K562 (cell line): Measurements from ENCODE around the gene RNASE4. TPM values are rescaled to one million over a fixed set of nuclear protein-coding genes. Genes with fewer than 3 reads are reported as not detected.
A peak's percentile ranks its signal among the peaks of the same experiment; 100 is the strongest.

Experiments used
- BDP1 ChIP-seq: IDR thresholded peaks from 3 replicates; pipeline ENCODE4 v1.6.1; 2011; ENCODE audit not compliant: insufficient read length, insufficient read depth
- FOXM1 ChIP-seq, 2 experiments: fragments of 450-650 bp in 1 of 2; sonication (generic) in 1 of 2; formaldehyde crosslinking in 1 of 2; IDR thresholded peaks; 2 replicates each; pipeline versions ENCODE4 v1.6.1 to v1.9.0; 2017 to 2022; ENCODE audit warnings: low read depth in 2 of 2, mild to moderate bottlenecking in 2 of 2, missing genetic modification reagents in 1 of 2, moderate library complexity in 1 of 2
- GTF3C2 ChIP-seq: IDR thresholded peaks from 3 replicates; pipeline ENCODE4 v1.6.1; 2011; ENCODE audit warnings: borderline replicate concordance, mild to moderate bottlenecking, moderate library complexity; ENCODE audit not compliant: insufficient read length; ENCODE audit errors: extremely low read depth
- HES1 ChIP-seq: fragments of 450-650 bp; IDR thresholded peaks from 2 replicates; pipeline ENCODE4 v1.6.1; 2016; ENCODE audit warnings: low read depth, mild to moderate bottlenecking, moderate library complexity
- LCOR ChIP-seq: sonication (generic); formaldehyde crosslinking; IDR thresholded peaks from 2 replicates; pipeline ENCODE4 v1.8.0; 2022; ENCODE audit warnings: mild to moderate bottlenecking, missing genetic modification reagents
- NEUROD1 ChIP-seq: fragments of 150-350 bp; IDR thresholded peaks from 2 replicates; pipeline ENCODE4 v1.6.1; 2014; ENCODE audit warnings: borderline replicate concordance, low read length, low read depth; ENCODE audit not compliant: partially characterized antibody
- NRF1 ChIP-seq, 2 experiments: fragments of 450-650 bp; IDR thresholded peaks in 1 of 2; conservative IDR thresholded peaks in 1 of 2; 2 replicates each; pipeline ENCODE4 v1.6.1; 2014; ENCODE audit warnings: mild to moderate bottlenecking in 2 of 2
- POLR2H ChIP-seq: IDR thresholded peaks from 2 replicates; pipeline ENCODE4 v1.6.1; 2016; ENCODE audit warnings: missing genetic modification characterization, low read depth, mild to moderate bottlenecking, control low read depth, missing compliant biosample characterization, moderate library complexity
- SNRNP70 ChIP-seq: fragments of 200-400 bp; formaldehyde crosslinking; optimal IDR thresholded peaks from 2 replicates; pipeline ENCODE3; 2017; ENCODE audit warnings: low read depth, low read length
- SREBF2 ChIP-seq: sonication (generic); formaldehyde crosslinking; IDR thresholded peaks from 2 replicates; pipeline ENCODE4 v1.4.0; 2020; ENCODE audit warnings: mild to moderate bottlenecking, missing genetic modification reagents
- UBTF ChIP-seq, 2 experiments: IDR thresholded peaks; 2 replicates each; pipeline ENCODE4 v1.6.1; 2012; ENCODE audit warnings: improper control_type of control experiment in 2 of 2, low read depth in 2 of 2, low read length in 2 of 2, borderline replicate concordance in 1 of 2
- ZC3H8 ChIP-seq: fragments of 450-650 bp; IDR thresholded peaks from 2 replicates; pipeline ENCODE4 v1.6.1; 2017
- ZNF23 ChIP-seq: fragments of 250-450 bp; sonication (Bioruptor Pico); IDR thresholded peaks from 2 replicates; pipeline ENCODE4 v1.4.0; 2020; ENCODE audit warnings: mild to moderate bottlenecking
- ZNF263 ChIP-seq: sonication (generic); formaldehyde crosslinking; IDR thresholded peaks from 2 replicates; pipeline ENCODE4 v1.8.0; 2022; ENCODE audit warnings: mild to moderate bottlenecking, missing genetic modification reagents, borderline replicate concordance
- polyA plus RNA-seq, 8 experiments: library from polyadenylated mRNA; depleted of rRNA in 4 of 8; stranded (reverse) in 5 of 8; unstranded in 3 of 8; fragments of >200 nt; fragmentation: Nextera tagmentation in 2 of 8; fragmentation: Illumina TruSeq in 1 of 8; extraction: Ambion mirVana in 2 of 8; extraction: Trizol in 1 of 8; gene quantifications; 2 replicates each; pipeline versions ENCODE4 v1.2.1 to v1.2.3, GENCODE V29; 2011 to 2014; ENCODE audit warnings: inconsistent platforms in 1 of 8, missing spikeins in 1 of 8
- total RNA-seq, 7 experiments: library from RNA; depleted of rRNA in 6 of 7; stranded (reverse); fragments of >200 nt in 6 of 7; fragmentation: Illumina TruSeq in 2 of 7; extraction: Trizol in 2 of 7; gene quantifications; 2 replicates each; pipeline versions ENCODE4 v1.2.1 to v1.2.3, GENCODE V29; 2011 to 2021; ENCODE audit warnings: low replicate concordance in 1 of 7
- TF ChIP-seq, protein P1 (sequence below): sonication (generic); formaldehyde crosslinking; IDR thresholded peaks from 2 replicates; pipeline ENCODE4 v1.8.1; 2023; ENCODE audit warnings: missing genetic modification reagents, mild to moderate bottlenecking, borderline replicate concordance

The RNASE4 gene
- total and polyA plus RNA-seq, 9 of the 15 experiments (the other 6 are each of a cell fraction or from before 2014, with no cell fraction given): 0.09 to 0.22 (median 0.13) TPM; not detected in 2

DNA sequence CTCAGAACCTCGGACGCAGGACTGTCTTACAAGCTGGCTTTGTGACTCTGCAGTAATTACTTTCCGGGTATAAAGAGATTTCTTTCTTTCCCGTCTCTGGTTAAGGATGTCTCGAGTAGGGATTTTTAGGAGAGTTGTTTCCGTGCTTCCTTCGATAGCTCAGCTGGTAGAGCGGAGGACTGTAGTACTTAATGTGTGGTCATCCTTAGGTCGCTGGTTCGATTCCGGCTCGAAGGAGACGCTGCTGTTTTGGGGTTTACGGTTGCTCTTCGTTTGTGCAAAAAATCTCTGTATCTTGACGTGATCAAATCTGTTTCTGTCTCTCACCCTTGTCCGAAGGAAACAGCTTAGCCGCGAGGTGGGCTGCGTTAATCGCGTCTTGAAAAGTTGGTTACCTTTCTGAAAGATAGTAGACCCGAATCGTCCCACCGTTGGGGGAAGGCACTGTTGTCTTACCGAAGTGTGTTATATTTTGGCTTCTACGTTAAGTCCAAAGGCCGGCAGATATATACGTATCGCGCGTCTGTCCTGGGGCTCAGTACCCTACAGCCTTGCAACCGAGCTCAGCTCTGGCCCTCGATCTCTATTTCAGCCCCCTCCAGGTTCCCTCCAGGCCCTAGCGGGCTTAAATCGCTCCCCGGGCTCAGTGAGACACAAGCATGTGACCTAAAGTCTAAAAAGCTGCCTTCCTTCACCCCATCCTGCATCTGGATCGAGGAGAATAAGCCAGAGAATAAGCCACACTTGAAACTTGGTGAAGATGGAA is 1.1 kb upstream of the RNASE4 start (continued):
- TF ChIP-seq UBTF (IDR thresholded peaks at IDR 0.05; ENCODE audit: borderline replicate concordance in 1 of 2, low read depth in 2 of 2, low read length in 2 of 2) (peak in 1 of 2 experiments; percentile 47; a peak in 2 of 4 replicates), GTF3C2 (peak; percentile 94), POLR2H (peak; percentile 98), SNRNP70 (no peak), FOXM1 (IDR thresholded peaks at IDR 0.05; ENCODE audit: low read depth) (no peak), FOXM1 (CRISPR knock-in tag; IDR thresholded peaks at IDR 0.05; ENCODE audit: low read depth) (no peak), ZNF263 (CRISPR knock-in tag) (no peak), HES1 (no peak), NRF1 (conservative IDR thresholded peaks at IDR 0.05 in 1 of 2, IDR thresholded peaks at IDR 0.05 in 1 of 2) (no peak), ZNF23 (CRISPR knock-in tag) (no peak), BDP1 (peak; percentile 57), SREBF2 (no peak), ZC3H8 (no peak), LCOR (CRISPR knock-in tag) (no peak; the same call in none of the 2 replicates), NEUROD1 (no peak)
- TF ChIP-seq, protein P1, sequence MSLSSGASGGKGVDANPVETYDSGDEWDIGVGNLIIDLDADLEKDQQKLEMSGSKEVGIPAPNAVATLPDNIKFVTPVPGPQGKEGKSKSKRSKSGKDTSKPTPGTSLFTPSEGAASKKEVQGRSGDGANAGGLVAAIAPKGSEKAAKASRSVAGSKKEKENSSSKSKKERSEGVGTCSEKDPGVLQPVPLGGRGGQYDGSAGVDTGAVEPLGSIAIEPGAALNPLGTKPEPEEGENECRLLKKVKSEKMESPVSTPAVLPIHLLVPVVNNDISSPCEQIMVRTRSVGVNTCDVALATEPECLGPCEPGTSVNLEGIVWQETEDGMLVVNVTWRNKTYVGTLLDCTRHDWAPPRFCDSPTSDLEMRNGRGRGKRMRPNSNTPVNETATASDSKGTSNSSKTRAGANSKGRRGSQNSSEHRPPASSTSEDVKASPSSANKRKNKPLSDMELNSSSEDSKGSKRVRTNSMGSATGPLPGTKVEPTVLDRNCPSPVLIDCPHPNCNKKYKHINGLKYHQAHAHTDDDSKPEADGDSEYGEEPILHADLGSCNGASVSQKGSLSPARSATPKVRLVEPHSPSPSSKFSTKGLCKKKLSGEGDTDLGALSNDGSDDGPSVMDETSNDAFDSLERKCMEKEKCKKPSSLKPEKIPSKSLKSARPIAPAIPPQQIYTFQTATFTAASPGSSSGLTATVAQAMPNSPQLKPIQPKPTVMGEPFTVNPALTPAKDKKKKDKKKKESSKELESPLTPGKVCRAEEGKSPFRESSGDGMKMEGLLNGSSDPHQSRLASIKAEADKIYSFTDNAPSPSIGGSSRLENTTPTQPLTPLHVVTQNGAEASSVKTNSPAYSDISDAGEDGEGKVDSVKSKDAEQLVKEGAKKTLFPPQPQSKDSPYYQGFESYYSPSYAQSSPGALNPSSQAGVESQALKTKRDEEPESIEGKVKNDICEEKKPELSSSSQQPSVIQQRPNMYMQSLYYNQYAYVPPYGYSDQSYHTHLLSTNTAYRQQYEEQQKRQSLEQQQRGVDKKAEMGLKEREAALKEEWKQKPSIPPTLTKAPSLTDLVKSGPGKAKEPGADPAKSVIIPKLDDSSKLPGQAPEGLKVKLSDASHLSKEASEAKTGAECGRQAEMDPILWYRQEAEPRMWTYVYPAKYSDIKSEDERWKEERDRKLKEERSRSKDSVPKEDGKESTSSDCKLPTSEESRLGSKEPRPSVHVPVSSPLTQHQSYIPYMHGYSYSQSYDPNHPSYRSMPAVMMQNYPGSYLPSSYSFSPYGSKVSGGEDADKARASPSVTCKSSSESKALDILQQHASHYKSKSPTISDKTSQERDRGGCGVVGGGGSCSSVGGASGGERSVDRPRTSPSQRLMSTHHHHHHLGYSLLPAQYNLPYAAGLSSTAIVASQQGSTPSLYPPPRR (CRISPR knock-in tag): no peak
